ENCODE data around the gene SH3RF3. TPM values are rescaled to one million over a fixed set of nuclear protein-coding genes. Genes with fewer than 3 reads are reported as not detected.

SH3RF3 gene
- total and polyA plus RNA-seq, 10 of the 15 experiments (the other 5 are each of a cell fraction or from before 2014, with no cell fraction given), result 0.08 to 8.8 (median 2.3) TPM

DNA sequence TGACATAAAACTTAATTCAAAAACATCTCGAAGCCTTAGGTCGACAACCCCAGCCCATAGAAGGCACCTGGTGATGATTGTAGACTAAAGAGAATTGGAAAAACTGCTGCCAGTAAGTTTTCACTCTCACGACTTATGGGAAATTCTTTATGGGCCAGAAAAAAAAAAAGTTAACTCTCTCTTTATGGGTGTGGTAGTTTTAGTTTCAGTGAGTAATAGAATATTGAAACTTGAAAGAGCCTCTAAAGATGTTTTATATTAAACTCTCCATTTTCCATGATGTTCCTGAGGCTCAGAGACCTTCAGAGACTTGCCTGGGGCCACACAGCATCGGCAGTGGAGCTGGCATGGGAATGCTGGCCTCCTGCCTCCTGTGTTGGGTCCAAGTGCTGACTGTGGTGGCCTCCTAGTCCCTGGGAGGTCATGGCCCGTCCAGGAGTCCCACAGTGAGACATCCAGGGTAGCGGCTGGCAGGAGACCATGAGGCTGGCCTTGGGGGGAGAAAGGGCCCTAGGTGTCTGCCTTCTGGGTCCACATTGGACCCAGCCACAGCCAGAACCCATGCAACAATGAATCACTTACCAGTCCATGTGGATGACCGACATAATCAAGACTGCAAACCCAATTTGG lies 325.9 kb downstream of the SH3RF3 start:
- BruUV-seq (replicated peaks), result no TSS peak
- Histone ChIP-seq H3K4me1 (ENCODE audit: control insufficient read depth, insufficient read depth, low read length) (no peaks in the 10 kb centered on the region), H3K36me3 (ENCODE audit: control insufficient read depth in 2 of 2, insufficient read depth in 2 of 2, low read length in 1 of 2) (no peaks in the 10 kb centered on the region), H3K27ac (ENCODE audit: control insufficient read depth, insufficient read depth) (no peak overlapping the region), H3K9ac (ENCODE audit: control insufficient read depth, insufficient read depth, low read length) (no peak overlapping the region), H3K9me3 (replicated peaks; ENCODE audit: control insufficient read depth, insufficient read depth, low read length) (no peaks in the 10 kb centered on the region), H2AFZ (ENCODE audit: control insufficient read depth, low read depth, low read length) (no peak overlapping the region), H3K27me3 (replicated peaks in 1 of 2; ENCODE audit: control insufficient read depth in 2 of 2, insufficient read depth in 2 of 2, low read length in 1 of 2) (no peaks in the 10 kb centered on the region), H3K79me2 (ENCODE audit: control insufficient read depth, insufficient read depth, low read length) (no peaks in the 10 kb centered on the region), H4K20me1 (ENCODE audit: control insufficient read depth, insufficient read depth) (no peaks in the 10 kb centered on the region), H3K4me3 (no peak overlapping the region), H3K4me2 (ENCODE audit: control insufficient read depth, insufficient read depth) (no peak overlapping the region)
- in situ Hi-C loops (cut with MboI) (loop anchor here (5.0 kb wide), 1 partner anchor 53 kb away; no protein-coding TSS in a partner anchor), intact Hi-C loops (cut with micrococcal nuclease; ENCODE audit: unreplicated experiment) (no loop called here)
- ChIA-PET SMC1A (ENCODE audit: uncharacterized antibody, unreplicated experiment) (interaction anchor here (1.0 kb wide), 1 partner anchor 56 kb away, joined by 3 read pairs; no protein-coding TSS in a partner anchor), CTCF (no interaction called here), POLR2A (no interaction called here), RAD21 (ENCODE audit: unreplicated experiment) (no interaction called here)
- 16% methylated on average over 7 of the region's 7 CpGs for WGBS (ENCODE audit: insufficient coverage, insufficient replicate concordance, low lambda C conversion rate, missing lambda C conversion rate)
- DNase-seq (ENCODE audit: low read depth, low spot score), result no peak
- FAIRE-seq, result no peak
- ATAC-seq, result no peak
- TF ChIP-seq CBFB (IDR thresholded peaks at IDR 0.05; ENCODE audit: low read depth) (no peak), NR2F1 (conservative IDR thresholded peaks at IDR 0.05) (no peak)
- TF ChIP-seq, protein P1, sequence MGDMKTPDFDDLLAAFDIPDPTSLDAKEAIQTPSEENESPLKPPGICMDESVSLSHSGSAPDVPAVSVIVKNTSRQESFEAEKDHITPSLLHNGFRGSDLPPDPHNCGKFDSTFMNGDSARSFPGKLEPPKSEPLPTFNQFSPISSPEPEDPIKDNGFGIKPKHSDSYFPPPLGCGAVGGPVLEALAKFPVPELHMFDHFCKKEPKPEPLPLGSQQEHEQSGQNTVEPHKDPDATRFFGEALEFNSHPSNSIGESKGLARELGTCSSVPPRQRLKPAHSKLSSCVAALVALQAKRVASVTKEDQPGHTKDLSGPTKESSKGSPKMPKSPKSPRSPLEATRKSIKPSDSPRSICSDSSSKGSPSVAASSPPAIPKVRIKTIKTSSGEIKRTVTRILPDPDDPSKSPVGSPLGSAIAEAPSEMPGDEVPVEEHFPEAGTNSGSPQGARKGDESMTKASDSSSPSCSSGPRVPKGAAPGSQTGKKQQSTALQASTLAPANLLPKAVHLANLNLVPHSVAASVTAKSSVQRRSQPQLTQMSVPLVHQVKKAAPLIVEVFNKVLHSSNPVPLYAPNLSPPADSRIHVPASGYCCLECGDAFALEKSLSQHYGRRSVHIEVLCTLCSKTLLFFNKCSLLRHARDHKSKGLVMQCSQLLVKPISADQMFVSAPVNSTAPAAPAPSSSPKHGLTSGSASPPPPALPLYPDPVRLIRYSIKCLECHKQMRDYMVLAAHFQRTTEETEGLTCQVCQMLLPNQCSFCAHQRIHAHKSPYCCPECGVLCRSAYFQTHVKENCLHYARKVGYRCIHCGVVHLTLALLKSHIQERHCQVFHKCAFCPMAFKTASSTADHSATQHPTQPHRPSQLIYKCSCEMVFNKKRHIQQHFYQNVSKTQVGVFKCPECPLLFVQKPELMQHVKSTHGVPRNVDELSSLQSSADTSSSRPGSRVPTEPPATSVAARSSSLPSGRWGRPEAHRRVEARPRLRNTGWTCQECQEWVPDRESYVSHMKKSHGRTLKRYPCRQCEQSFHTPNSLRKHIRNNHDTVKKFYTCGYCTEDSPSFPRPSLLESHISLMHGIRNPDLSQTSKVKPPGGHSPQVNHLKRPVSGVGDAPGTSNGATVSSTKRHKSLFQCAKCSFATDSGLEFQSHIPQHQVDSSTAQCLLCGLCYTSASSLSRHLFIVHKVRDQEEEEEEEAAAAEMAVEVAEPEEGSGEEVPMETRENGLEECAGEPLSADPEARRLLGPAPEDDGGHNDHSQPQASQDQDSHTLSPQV (IDR thresholded peaks at IDR 0.05), result 0 out of 2 replicates have a peak, but pooled peaks have one; percentile 6

Measured in GM12878 (cell line).